PC-3 (cell line): ENCODE results near the gene PCLAF.

Experiments
- CTCF ChIP-seq: fragments of 300-600 bp; sonication (generic); conservative IDR thresholded peaks from 2 replicates; pipeline ENCODE4 v1.5.1; 2017; ENCODE audit warnings: antibody characterized with exemption, low read depth, mild to moderate bottlenecking, low read length
- EZH2 ChIP-seq: fragments of 300-600 bp; sonication (generic); IDR thresholded peaks from one replicate; pipeline ENCODE4 v1.6.1; 2017; ENCODE audit warnings: antibody characterized with exemption, mild to moderate bottlenecking, low read length; ENCODE audit not compliant: unreplicated experiment
- EZH2phosphoT487 ChIP-seq: fragments of 300-600 bp; sonication (generic); IDR thresholded peaks from 2 replicates; pipeline ENCODE4 v1.6.1; 2018; ENCODE audit warnings: mild to moderate bottlenecking, antibody characterized with exemption, low read length, borderline replicate concordance

- peak; percentile 36; the same call in 1 of the 2 replicates for TF ChIP-seq CTCF
- no peak for TF ChIP-seq EZH2
- TF ChIP-seq EZH2phosphoT487: no peak
Measured at GRCh38 chr15:64426845-64427465, 45.7 kb upstream of the PCLAF start.
